ENCODE data around the gene APBB1IP.
"Not testable (repeated sequence)": the region's sequence is repeated elsewhere in the genome, so short reads cannot be mapped to it uniquely, and the experiment has no call there.

Gene APBB1IP

DNA sequence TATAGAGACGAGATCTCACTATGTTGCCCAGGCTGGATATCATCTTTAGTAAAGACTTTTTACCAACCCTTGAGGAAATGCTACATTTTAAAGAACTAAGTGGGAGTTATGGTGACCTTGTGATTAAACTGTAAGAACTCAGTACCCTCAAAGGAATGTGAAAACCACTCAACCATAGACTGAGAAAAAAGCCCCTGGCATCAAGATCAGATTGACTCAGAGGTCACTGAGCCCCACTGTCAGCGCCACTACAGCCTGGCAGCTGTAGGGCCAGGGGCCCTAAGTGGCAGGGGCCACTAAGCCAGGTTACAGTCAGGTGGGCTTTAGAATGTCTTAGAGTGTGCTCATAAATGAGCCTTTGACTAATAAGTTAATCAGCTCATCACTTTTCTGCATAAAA, 55.9 kb downstream of the APBB1IP start:
- H3K4me3 ChIP-seq (ENCODE audit: low read length), result no peak overlapping the region
- TF ChIP-seq ZNF274 (IDR thresholded peaks at IDR 0.05; ENCODE audit: low read depth, low read length), result no peak

DNA sequence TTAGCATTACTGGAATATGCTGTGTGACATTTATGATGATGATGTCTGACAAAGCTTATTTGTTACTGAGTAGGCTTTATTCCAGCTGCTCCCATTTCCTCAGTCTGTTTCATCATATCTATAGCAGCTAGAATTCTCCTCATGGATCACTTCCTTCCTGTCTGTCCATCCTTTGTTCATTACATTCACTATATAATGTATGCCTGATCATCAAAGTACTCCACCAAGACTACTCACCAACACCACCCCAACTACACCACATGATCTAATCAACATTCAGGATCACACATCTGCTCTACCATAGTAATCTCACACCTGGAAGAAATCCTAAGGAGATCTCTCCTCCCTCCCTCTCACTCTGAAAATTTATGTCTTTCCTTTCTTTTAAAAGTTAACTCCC, 61.3 kb downstream of the APBB1IP start:
- no peak overlapping the region for H3K4me3 ChIP-seq (ENCODE audit: low read length)
- TF ChIP-seq ZNF274 (IDR thresholded peaks at IDR 0.05; ENCODE audit: low read depth, low read length), result no peak

DNA sequence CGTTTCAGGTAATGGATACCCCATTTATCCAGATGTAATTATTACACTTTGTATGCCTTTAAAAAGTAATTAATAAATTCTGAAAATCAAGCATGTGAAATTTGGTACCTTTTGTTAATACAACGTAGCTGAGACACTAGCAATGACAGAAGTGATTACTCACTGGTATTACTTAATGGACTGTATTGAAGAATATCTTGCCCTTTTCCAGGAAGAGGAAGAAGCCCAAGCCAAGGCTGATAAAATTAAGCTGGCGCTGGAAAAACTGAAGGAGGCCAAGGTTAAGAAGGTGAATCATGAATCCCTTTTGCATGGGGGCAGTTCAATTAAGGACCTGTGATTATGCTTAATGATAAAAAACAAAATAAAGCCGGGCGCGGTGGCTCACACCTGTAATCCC, 64.8 kb downstream of the APBB1IP start:
- no peak for TF ChIP-seq ZNF274 (IDR thresholded peaks at IDR 0.05; ENCODE audit: low read depth, low read length)

DNA sequence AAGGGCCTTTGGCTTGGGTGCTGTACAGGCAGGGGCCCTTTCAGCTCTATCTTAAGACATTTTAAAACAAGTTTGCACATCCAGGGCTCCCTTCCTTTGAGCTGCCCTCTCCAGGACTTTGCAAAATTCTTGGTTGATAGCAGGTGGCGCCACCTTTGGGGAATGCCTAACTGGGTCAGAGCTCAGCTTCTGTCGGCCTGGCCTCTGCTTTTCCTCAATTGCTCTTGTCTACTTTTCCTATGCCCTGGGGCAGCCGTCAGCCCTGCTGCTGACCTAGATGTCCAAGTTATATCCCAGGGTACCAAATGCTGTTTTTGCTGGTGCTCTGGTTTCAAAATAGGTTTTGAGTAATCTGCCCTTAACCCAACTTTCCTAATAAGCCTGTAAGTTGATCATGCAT, 65.8 kb downstream of the APBB1IP start:
- TF ChIP-seq ZNF274 (IDR thresholded peaks at IDR 0.05; ENCODE audit: low read depth, low read length), result no peak
- no peak overlapping the region for H3K4me3 ChIP-seq (ENCODE audit: low read length)

More for the DNA sequence above, 64.8 kb downstream of the APBB1IP start:
- no peak overlapping the region for H3K4me3 ChIP-seq (ENCODE audit: low read length)

DNA sequence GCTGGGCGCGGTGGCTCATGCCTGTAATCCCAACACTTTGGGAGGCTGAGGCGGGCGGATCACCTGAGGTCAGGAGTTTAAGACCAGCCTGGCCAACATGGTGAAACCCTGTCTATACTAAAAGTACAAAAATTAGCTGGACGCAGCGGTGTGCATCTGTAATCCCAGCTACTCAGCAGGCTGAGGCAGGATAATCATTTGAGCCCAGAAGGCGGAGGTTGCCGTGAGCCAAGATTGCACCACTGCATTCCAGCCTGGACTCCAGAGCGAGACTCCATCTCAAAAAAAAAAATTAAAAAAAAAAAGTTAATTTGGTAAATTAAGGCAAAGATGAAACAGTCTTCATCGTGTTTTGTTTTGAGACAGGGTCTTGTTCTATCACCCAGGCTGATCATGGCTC, 66.3 kb downstream of the APBB1IP start:
- H3K4me3 ChIP-seq (ENCODE audit: low read length), result not testable (repeated sequence)

DNA sequence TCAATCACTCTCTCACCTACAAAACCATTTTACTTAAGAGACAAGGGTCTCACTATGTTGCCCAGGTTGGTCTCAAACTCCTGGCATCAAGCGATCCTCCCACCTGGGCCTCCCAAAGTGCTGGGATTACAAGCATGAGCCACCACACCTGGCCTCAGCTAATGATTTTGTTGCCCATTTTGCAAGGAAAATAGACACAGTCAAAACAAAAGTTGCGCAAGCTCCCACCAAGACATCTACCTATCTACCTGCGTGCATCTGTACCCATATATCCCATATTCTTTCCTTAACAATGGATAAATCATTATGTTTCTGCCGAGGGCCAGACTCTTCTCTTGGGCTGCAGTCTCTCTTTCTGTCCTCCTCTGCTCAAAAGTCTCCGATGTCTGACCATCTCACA, 67.3 kb downstream of the APBB1IP start:
- no peak for TF ChIP-seq ZNF274 (IDR thresholded peaks at IDR 0.05; ENCODE audit: low read depth, low read length)
- no peak overlapping the region for H3K4me3 ChIP-seq (ENCODE audit: low read length)

DNA sequence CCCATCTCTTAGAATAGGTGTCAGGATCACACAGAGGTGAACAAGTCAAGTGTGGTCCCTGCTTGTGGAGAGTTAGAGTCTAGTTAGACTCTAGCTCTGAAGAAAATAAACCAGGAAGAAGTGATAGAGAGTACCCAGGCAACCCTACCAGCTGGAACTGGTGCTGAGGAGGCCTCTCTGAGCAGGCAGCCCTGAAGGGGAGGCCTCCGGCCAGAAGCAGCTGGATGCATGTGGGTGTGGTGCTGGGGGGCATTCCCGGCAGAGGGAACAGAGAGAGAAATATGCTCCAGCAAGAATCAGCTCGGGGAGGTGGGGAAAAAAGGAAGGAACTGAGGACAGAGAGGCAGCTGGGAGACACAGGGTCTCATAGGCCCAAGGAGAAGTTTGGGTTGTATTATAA, 68.6 kb downstream of the APBB1IP start:
- TF ChIP-seq ZNF274 (IDR thresholded peaks at IDR 0.05; ENCODE audit: low read depth, low read length), result no peak

DNA sequence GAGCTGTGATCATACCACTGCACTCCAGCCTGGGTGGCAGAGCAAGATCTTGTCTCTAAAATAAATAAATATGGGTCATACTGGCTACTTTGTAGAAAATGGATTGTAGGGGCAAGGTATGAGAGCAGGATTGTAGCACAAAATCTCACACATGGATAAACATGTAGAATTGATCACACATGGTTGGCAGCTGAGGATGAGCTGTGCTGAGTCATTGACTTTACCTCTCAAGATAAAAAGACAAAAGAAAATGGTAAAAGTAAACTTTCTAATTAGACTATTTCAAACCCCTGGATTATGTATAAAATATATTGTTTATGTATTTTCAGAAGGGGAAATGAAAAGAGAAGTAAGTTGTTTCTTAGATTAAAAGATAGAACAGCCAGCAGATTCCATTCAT, 69.3 kb downstream of the APBB1IP start:
- H3K4me3 ChIP-seq (ENCODE audit: low read length), result no peak overlapping the region
- no peak for TF ChIP-seq ZNF274 (IDR thresholded peaks at IDR 0.05; ENCODE audit: low read depth, low read length)

More for the DNA sequence above, 68.6 kb downstream of the APBB1IP start:
- no peak overlapping the region for H3K4me3 ChIP-seq (ENCODE audit: low read length)

DNA sequence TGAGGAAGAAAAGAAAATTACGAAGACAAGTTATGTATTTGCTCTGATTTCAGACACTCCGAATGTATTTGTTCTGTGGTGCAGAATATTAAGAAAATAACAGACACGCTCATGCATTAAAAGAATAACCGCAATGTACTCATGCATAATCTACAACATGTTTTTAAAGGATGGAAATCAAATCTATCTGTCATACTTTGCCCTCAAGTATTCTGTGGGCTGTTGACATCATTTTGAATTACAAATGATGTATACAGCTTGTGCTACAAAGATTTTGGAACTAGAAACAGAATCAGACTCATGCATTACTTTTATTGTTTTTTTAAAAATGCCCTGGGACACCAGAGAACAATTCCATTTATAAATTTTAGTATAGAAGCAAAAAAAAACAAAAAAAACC, 69.9 kb downstream of the APBB1IP start:
- H3K4me3 ChIP-seq (ENCODE audit: low read length), result no peak overlapping the region

DNA sequence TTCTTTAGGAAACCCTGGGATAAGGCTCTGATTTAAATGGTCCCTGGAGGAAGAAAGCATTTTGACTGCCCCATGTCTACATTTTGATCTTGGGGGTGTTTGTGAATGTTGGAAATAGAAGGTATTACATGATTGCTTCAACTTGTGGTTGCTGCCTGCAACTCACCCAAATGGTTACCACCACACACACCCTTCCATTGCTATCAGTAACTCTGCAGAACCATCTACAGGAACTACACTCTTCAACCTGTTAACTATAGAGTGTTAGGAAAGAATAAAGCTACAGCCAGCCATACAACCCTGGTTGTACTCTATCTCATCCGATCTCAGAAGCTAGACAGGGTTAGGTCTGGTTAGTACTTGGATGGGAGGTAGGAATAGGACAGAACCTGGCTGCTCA, 71.2 kb downstream of the APBB1IP start:
- no peak for TF ChIP-seq ZNF274 (IDR thresholded peaks at IDR 0.05; ENCODE audit: low read depth, low read length)
- H3K4me3 ChIP-seq (ENCODE audit: low read length), result no peak overlapping the region

More for the DNA sequence above, 69.9 kb downstream of the APBB1IP start:
- no peak for TF ChIP-seq ZNF274 (IDR thresholded peaks at IDR 0.05; ENCODE audit: low read depth, low read length)

DNA sequence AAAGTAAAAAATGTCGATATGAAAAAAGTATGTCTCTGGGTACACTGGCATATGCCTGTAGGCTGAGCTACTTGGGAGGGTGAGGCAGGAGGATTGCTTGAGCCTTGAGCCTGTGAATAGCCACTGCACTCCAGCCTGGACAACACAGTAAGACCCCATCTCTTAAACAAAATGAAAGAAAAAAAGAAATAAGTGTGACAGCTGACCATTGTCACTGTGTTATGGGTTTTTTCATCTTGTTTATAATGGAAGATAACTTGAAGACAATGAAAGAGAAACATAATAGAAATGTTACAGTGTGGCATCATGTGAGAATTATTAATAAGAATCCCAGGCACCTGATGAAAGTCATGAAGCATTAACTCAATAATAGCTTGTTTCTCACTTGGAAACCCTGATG, 75.0 kb downstream of the APBB1IP start:
- no peak for TF ChIP-seq ZNF274 (IDR thresholded peaks at IDR 0.05; ENCODE audit: low read depth, low read length)
- H3K4me3 ChIP-seq (ENCODE audit: low read length), result no peak overlapping the region

DNA sequence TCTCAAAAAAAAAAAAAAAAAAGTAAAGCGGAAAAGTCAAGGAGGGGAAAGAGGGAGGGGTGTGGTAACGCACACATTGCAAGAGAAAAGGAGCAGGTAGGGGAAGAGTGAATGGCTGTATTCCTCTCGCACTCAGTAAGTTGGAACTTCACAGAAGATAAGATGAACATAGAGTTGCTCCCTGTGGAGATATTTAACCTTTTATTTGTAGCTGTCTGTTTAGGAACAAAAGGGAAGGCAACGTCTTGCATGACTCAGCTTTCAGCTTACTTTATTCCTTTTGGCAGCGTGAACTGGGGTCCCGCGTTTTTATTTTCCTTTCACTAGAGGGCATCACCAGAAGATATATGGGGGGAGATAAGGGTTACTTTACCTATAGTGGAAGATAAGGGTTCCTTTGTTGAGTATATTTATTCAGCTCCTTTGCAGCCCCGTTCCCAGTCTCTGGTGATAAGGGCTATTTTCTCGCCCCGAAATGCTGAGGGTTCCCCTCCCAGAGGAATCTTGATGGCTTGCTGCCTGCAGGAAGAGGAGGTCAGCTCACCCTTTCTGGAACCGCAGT, 78.5 kb downstream of the APBB1IP start:
- H3K4me3 ChIP-seq (ENCODE audit: low read length), result no peak overlapping the region
- TF ChIP-seq ZNF274 (IDR thresholded peaks at IDR 0.05; ENCODE audit: low read depth, low read length), result no peak

DNA sequence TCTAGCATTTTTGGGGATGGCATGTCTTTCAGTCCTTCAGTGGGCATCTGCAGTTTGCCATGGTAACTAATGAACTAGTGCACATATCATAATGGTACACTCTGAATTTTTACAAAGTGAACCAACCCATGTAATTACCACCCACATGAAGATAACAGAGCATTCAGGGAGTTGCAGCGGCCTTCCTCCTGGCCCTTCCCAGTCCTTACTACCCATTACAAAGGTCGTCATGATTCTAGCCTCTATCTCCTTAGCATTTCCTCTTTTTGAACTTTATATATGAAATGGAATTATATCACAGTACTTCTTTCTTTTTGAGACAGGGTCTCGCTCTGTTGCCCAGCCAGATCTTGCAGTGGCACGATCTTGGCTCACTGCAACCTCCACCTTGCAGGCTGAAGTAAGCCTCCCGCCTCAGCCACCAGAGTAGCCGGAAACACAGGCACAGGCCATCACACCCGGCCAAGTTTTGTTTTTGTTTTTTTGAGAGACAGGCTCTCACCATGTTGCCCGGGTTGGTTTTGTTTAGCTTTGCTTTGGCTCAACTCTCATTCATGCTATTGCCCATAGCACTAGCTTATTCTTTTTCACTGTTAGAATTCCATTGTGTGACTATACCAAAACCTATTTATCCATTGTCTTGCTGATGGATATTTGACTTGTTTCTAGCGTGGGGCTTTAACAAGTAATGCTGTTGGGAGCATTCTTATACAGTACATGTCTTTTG, 79.2 kb downstream of the APBB1IP start:
- no peak overlapping the region for H3K4me3 ChIP-seq (ENCODE audit: low read length)
- no peak for TF ChIP-seq ZNF274 (IDR thresholded peaks at IDR 0.05; ENCODE audit: low read depth, low read length)

DNA sequence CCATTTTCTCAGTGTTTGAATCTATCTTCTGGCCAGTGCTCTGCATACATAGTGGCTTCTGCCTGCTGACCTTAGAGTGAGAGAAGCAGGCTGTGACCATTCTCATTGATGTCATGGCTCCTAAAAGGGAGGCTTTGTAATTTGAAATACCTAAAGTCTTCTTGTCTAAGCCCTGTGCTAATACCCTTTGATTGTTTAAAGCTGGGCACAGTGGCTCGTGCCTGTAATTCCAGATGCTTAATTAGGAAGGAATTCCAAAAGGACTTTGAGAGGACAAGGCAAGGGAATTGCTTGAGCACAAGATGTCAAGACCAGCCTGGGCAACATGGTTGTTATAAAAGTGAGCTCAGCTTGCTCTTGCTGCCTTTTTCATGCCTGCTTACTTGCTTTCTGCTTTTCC, 81.7 kb downstream of the APBB1IP start:
- no peak for TF ChIP-seq ZNF274 (IDR thresholded peaks at IDR 0.05; ENCODE audit: low read depth, low read length)
- H3K4me3 ChIP-seq (ENCODE audit: low read length), result no peak overlapping the region

DNA sequence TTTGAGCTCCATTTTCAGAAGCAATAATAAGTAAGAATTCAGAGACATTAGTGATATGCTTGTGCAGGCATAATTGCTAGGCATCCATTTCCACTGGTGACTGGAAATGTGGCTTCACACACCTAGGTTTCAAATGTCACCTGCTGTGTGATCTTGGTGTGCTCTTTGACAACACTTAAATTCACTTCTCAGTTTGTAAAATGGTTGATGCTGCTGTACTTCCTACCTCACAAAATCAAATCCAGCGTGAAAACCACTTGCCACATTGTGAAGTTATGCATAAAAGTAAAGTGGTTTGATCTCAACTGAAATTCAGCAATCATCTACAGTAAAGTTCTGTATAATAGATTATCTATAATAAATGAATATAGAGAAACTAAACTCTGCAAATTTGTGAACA, 82.4 kb downstream of the APBB1IP start:
- H3K4me3 ChIP-seq (ENCODE audit: low read length), result no peak overlapping the region
- TF ChIP-seq ZNF274 (IDR thresholded peaks at IDR 0.05; ENCODE audit: low read depth, low read length), result no peak
